ENCODE results near the gene WDR4. TPM values are rescaled to one million over a fixed set of nuclear protein-coding genes. Genes with fewer than 3 reads are reported as not detected.
"Not testable (repeated sequence)": the region's sequence is repeated elsewhere in the genome, so short reads cannot be mapped to it uniquely, and the experiment has no call there.

WDR4 gene
- polyA plus RNA-seq, 2 of the 4 experiments (the other 2 are of a cell fraction), result 25.2 to 35.0 TPM

DNA sequence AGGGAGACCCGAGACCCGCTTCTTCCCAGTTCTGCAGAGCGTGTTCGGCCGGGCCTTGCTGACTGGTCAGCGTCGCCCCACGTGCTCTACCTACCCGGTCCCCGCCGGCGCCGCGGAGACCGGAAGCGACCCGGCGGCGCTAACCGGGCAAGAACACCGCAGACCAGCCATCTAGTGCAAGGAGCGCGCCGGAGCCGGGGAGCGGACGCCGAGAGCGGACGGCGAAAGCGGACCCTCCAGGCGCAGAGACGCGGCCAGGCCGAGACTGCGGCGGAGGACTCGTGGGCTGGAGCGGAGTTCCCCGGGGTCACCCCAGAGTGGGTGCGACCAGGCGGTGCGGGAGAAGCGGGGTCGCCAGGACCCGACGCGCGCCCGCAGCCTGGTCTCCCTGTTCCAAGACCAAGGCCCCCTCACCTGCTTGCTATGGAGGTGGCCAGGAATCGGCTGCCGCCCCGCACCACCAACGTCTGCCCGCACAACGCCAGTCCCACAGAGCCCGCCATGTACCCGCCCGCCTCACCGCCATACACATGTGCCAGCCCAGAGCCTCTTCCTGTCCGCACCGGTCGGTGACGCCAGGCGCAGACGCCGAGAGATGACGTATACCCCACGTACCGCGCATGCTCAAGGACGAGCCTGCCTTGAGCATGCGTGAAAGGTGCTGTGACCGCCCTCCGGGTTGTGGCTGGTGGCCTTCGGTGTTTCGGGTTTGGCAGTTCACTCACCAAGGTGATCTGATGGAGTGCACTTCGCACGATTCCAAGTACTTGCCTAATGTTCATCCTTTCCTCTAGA is at the start of gene WDR4 (continued):
- no peak for TF ChIP-seq CHD4 (IDR thresholded peaks at IDR 0.05; ENCODE audit: borderline replicate concordance)
- TF ChIP-seq NR3C1 (IDR thresholded peaks at IDR 0.05), result no peak
- TF ChIP-seq FOSL2 (IDR thresholded peaks at IDR 0.05), result no peak
- TF ChIP-seq FOSL2 (CRISPR knock-in tag; IDR thresholded peaks at IDR 0.05), result no peak
- TF ChIP-seq CHD2 (IDR thresholded peaks at IDR 0.05; ENCODE audit: low read length, partially characterized antibody), result no peak
- no peak for TF ChIP-seq MAZ (IDR thresholded peaks at IDR 0.05; ENCODE audit: borderline replicate concordance, low read depth, low read length)
- no peak for TF ChIP-seq HOXA7 (CRISPR knock-in tag; IDR thresholded peaks at IDR 0.05)
- no peak for TF ChIP-seq JUNB (IDR thresholded peaks at IDR 0.05)
- no peak for TF ChIP-seq RFX5 (IDR thresholded peaks at IDR 0.05)
- no peak for TF ChIP-seq HOXB13 (CRISPR knock-in tag; IDR thresholded peaks at IDR 0.05; ENCODE audit: low read depth)
- TF ChIP-seq HEYL (CRISPR knock-in tag; IDR thresholded peaks at IDR 0.05), result no peak
- TF ChIP-seq, protein P1, sequence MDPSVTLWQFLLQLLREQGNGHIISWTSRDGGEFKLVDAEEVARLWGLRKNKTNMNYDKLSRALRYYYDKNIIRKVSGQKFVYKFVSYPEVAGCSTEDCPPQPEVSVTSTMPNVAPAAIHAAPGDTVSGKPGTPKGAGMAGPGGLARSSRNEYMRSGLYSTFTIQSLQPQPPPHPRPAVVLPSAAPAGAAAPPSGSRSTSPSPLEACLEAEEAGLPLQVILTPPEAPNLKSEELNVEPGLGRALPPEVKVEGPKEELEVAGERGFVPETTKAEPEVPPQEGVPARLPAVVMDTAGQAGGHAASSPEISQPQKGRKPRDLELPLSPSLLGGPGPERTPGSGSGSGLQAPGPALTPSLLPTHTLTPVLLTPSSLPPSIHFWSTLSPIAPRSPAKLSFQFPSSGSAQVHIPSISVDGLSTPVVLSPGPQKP (IDR thresholded peaks at IDR 0.05; ENCODE audit: low read depth, low read length), result no peak
- peak; percentile 39; the same call in 1 of the 2 replicates for TF ChIP-seq TFCP2L1 (CRISPR knock-in tag; IDR thresholded peaks at IDR 0.05)
- no peak for TF ChIP-seq CBX2 (IDR thresholded peaks at IDR 0.05; ENCODE audit: borderline replicate concordance, low read depth)
- TF ChIP-seq HOXB5 (CRISPR knock-in tag; IDR thresholded peaks at IDR 0.05), result no peak
- TF ChIP-seq, protein P2, sequence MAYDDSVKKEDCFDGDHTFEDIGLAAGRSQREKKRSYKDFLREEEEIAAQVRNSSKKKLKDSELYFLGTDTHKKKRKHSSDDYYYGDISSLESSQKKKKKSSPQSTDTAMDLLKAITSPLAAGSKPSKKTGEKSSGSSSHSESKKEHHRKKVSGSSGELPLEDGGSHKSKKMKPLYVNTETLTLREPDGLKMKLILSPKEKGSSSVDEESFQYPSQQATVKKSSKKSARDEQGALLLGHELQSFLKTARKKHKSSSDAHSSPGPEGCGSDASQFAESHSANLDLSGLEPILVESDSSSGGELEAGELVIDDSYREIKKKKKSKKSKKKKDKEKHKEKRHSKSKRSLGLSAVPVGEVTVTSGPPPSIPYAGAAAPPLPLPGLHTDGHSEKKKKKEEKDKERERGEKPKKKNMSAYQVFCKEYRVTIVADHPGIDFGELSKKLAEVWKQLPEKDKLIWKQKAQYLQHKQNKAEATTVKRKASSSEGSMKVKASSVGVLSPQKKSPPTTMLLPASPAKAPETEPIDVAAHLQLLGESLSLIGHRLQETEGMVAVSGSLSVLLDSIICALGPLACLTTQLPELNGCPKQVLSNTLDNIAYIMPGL (CRISPR knock-in tag; IDR thresholded peaks at IDR 0.05; ENCODE audit: borderline replicate concordance), result no peak
- TF ChIP-seq RARB (CRISPR knock-in tag; IDR thresholded peaks at IDR 0.05), result no peak
- no peak for TF ChIP-seq ESRRA (IDR thresholded peaks at IDR 0.05; ENCODE audit: borderline replicate concordance, low read length)
- TF ChIP-seq KDM1A (IDR thresholded peaks at IDR 0.05; ENCODE audit: low read depth), result no peak
- peak; percentile 43; the same call in 1 of the 2 replicates for TF ChIP-seq KDM5A (IDR thresholded peaks at IDR 0.05)
- no peak for TF ChIP-seq ZFP36 (IDR thresholded peaks at IDR 0.05; ENCODE audit: borderline replicate concordance, partially characterized antibody)
- no peak for TF ChIP-seq FOSB (CRISPR knock-in tag; IDR thresholded peaks at IDR 0.05)
- TF ChIP-seq, protein P3, sequence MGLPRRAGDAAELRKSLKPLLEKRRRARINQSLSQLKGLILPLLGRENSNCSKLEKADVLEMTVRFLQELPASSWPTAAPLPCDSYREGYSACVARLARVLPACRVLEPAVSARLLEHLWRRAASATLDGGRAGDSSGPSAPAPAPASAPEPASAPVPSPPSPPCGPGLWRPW (IDR thresholded peaks at IDR 0.05), result no peak
- TF ChIP-seq, protein P4, sequence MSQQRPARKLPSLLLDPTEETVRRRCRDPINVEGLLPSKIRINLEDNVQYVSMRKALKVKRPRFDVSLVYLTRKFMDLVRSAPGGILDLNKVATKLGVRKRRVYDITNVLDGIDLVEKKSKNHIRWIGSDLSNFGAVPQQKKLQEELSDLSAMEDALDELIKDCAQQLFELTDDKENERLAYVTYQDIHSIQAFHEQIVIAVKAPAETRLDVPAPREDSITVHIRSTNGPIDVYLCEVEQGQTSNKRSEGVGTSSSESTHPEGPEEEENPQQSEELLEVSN (IDR thresholded peaks at IDR 0.05; ENCODE audit: borderline replicate concordance, low read depth), result no peak
- no peak for TF ChIP-seq NFE2L2 (conservative IDR thresholded peaks at IDR 0.05; ENCODE audit: low read length)
- TF ChIP-seq GATA3 (IDR thresholded peaks at IDR 0.05; ENCODE audit: borderline replicate concordance), result no peak
- TF ChIP-seq, protein P5, sequence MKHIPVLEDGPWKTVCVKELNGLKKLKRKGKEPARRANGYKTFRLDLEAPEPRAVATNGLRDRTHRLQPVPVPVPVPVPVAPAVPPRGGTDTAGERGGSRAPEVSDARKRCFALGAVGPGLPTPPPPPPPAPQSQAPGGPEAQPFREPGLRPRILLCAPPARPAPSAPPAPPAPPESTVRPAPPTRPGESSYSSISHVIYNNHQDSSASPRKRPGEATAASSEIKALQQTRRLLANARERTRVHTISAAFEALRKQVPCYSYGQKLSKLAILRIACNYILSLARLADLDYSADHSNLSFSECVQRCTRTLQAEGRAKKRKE (CRISPR knock-in tag; IDR thresholded peaks at IDR 0.05; ENCODE audit: low read depth), result no peak

DNA sequence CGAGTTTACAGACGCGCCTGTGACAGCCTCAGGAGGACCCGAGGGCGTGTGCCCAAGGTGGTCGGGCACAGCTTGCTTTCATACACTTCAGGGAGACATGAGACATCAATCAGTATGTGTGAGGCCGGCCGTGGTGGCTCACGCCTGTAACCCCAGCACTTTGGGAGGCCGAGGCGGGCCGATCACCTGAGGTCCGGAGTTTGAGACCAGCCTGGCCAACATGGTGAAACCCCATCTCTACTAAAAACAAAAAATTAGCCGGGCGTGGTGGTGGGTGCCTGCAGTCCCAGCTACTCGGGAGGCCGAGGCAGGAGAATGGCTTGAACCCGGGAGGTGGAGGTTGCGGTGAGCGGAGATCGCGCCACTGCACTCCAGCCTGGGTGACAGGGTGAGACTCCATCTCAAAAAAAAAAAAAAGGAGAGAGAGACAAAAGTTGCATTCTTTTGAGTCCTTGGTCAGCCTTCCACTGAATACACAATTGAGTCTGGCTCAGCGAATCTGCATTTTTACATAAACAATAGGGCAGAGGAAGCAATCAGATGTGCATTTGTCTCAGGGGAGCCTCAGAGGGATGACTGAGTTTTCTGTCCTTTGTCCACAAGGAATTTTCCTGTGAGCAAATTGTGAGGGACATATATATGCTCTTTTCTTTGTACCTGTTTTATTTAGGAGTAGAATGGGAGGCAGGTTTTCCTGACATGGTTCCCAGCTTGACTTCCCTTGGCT is 48.3 kb upstream of the WDR4 start:
- H3K27ac ChIP-seq; H3K4me1 ChIP-seq; H3K4me3 ChIP-seq; FAIRE-seq; DNase-seq (ENCODE audit: low read depth in 1 of 2, low spot score in 1 of 2); H3K9me3 ChIP-seq; CTCF ChIA-PET; ATAC-seq; H3K4me2 ChIP-seq: not testable (repeated sequence)
- POLR2A ChIA-PET, result interaction anchor here (0.6 kb wide), 1 partner anchor 64 kb away, joined by 5 read pairs; no protein-coding TSS in a partner anchor
- 91% methylated on average over 18 of the region's 23 CpGs for WGBS (ENCODE audit: missing lambda C conversion rate)

Data from A549 (cell line).